Measurements from ENCODE around the gene DIAPH3.

The DIAPH3 gene

DNA sequence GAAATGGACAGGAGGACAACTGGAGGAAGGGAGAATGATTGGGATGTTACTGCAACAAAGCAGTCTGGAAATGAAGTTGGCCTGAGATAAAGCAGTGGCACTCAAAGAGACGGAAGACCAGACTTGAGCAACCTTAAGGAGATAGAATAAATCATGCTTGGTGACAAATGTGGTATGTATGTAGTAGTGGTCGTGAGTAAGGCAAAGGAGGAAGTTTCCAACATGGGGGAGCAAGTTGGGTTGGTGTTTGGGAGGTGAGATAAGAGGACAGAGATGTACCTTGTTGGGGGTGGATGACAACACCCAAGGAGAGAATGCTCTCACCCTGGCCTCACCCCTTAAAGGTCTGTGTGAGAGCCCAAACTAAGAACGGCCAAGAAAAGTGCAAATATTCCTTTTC lies 420.5 kb downstream of the DIAPH3 start:
- FAIRE-seq (no peak), DNase-seq (ENCODE audit: insufficient read length, low spot score) (no peak)
- no peak for TF ChIP-seq CTCF (IDR thresholded peaks at IDR 0.05; ENCODE audit: insufficient read depth, missing control alignments)

DNA sequence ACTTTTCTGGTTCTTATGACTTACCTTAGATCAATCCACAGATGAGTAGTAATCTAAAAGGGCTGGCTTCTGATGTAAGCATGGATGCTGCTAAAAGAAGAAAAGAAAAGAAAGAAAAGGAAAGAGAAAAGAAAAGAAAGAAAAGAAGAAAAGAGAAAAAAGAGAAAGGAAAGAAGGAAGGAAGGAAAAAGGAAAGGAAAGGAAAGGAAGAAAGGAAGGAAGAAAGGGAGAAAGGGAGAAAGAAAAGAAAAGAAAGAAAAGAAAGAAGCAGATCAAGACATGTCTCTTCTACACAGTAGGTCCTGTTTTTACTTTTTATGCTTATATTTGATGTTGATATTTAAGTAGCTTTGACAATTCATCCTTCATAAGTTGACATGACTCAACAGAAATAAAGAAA lies 421.3 kb downstream of the DIAPH3 start:
- TF ChIP-seq CTCF (IDR thresholded peaks at IDR 0.05; ENCODE audit: insufficient read depth, missing control alignments), result no peak
- DNase-seq (ENCODE audit: insufficient read length, low spot score) (no peak), FAIRE-seq (no peak)

DNA sequence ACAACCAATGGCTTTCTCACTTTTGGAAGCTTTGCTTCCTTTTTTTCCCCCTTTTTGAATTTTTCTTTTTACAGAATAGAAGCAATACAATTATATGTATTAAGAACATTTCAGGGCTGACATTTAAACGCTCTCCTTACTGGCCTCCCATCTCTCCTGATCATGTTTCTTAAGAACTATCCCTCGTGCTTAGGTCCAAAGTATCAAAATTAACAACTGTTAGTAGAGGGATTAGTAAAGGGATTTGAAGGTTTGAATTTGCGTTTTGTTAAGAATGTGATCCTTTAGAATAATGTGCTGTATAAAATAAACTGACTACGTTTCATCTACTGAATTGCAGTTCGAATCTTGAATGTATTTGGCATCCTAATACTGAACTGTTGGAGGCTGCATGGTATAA lies 424.8 kb downstream of the DIAPH3 start:
- DNase-seq (ENCODE audit: insufficient read length, low spot score) (no peak), FAIRE-seq (peak; percentile 11)
- no peak for TF ChIP-seq CTCF (IDR thresholded peaks at IDR 0.05; ENCODE audit: insufficient read depth, missing control alignments)

GRCh38 chr13:59734393-59734792 lies 429.3 kb downstream of the DIAPH3 start:
- FAIRE-seq (peak; percentile 96), DNase-seq (ENCODE audit: insufficient read length, low spot score) (no peak)
- TF ChIP-seq CTCF (IDR thresholded peaks at IDR 0.05; ENCODE audit: insufficient read depth, missing control alignments), result no peak

GRCh38 chr13:59733744-59734143 lies 430.0 kb downstream of the DIAPH3 start:
- TF ChIP-seq CTCF (IDR thresholded peaks at IDR 0.05; ENCODE audit: insufficient read depth, missing control alignments), result no peak
- no peak for FAIRE-seq
- DNase-seq (ENCODE audit: insufficient read length, low spot score), result no peak

DNA sequence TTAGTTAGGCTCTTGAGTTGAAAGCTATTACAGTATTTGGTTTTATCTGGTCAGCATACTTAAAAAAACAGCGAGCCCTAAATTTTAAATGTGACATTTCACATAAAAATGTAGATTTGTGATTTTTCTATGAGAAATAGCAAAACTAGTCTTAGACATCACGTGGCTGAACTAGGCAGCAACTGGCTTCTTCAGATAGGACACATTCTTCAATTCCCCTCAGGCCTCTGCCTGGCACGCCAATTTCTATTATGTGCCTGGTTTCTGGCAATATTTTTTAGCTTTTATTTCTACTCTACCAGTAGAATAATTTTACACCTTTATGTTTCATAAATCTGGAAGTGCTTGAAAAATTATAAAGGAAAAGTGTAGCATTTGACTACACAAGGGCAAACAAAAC lies 433.7 kb downstream of the DIAPH3 start:
- FAIRE-seq, result no peak
- no peak for DNase-seq (ENCODE audit: insufficient read length, low spot score)
- no peak for TF ChIP-seq CTCF (IDR thresholded peaks at IDR 0.05; ENCODE audit: insufficient read depth, missing control alignments)

DNA sequence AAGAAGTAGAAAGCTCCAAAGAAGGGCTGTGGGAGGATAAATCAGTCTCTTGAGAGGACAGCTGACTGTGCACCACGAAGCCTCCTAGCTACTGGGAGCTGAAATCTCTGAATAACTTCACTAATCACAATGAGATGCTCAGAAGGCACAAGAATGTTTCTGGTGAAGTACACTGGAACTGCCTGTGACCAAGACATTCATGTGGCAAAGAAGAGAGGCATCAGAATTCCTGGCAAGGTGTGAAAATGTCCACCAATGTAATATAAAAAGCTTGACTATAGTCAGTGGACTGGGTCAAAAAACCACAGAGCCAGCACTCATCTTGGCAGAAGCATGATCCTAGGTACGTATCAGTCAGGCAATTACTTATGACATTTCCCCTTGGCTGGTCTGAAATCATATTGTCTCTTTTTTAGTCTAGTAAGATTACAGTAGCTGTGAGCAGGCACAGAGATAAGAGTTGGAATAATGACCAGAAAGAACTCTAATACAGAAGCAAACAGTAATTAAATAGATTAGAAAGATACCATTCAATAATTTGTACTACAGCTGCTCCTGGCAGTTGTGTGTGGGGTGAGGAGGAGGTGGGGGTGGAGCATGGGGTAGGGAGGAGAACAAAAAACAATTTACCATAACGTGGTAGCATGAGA lies 434.7 kb downstream of the DIAPH3 start:
- FAIRE-seq (no peak), DNase-seq (ENCODE audit: insufficient read length, low spot score) (no peak)
- no peak for TF ChIP-seq CTCF (IDR thresholded peaks at IDR 0.05; ENCODE audit: insufficient read depth, missing control alignments)
